Loucy (cell line): Measurements from ENCODE around the gene RSRC1.

Experiments
- CTCF ChIP-seq: fragments of 200-600 bp; sonication (generic); conservative IDR thresholded peaks from 2 replicates; pipeline ENCODE4 v1.5.1; 2014; ENCODE audit warnings: mild to moderate bottlenecking, antibody characterized with exemption, low read length
- EZH2phosphoT487 ChIP-seq: fragments of 200-600 bp; IDR thresholded peaks from 2 replicates; pipeline ENCODE4 v1.6.1; 2018; ENCODE audit warnings: antibody characterized with exemption, mild to moderate bottlenecking, moderate library complexity, borderline replicate concordance

GRCh38 chr3:158213461-158213860 lies 103.6 kb downstream of the RSRC1 start:
- TF ChIP-seq CTCF: no peak
- TF ChIP-seq EZH2phosphoT487: no peak
